ENCODE results near the gene COX6A2.

DNA sequence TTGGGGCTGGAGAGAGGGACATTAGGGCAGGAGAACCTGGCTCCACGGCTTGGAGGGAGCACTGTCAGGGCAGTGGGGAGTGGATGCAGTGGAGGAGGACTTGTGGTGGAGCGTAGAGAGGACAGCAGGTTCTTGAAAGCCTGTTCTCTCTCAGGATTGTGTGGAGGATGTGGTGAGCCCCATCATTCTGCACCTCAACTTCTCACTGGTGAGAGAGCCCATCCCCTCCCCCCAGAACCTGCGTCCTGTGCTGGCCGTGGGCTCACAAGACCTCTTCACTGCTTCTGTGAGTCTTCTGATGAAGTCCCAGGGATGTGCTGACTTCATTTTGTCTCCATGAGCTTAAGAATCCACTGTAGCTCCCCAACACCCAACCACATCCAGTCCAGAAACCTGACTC is 13.5 kb downstream of the COX6A2 start:
- TF ChIP-seq POLR2A (IDR thresholded peaks at IDR 0.05) = no peak
- TF ChIP-seq, protein P1, sequence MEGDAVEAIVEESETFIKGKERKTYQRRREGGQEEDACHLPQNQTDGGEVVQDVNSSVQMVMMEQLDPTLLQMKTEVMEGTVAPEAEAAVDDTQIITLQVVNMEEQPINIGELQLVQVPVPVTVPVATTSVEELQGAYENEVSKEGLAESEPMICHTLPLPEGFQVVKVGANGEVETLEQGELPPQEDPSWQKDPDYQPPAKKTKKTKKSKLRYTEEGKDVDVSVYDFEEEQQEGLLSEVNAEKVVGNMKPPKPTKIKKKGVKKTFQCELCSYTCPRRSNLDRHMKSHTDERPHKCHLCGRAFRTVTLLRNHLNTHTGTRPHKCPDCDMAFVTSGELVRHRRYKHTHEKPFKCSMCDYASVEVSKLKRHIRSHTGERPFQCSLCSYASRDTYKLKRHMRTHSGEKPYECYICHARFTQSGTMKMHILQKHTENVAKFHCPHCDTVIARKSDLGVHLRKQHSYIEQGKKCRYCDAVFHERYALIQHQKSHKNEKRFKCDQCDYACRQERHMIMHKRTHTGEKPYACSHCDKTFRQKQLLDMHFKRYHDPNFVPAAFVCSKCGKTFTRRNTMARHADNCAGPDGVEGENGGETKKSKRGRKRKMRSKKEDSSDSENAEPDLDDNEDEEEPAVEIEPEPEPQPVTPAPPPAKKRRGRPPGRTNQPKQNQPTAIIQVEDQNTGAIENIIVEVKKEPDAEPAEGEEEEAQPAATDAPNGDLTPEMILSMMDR (IDR thresholded peaks at IDR 0.05) = no peak

All from prostate gland (tissue), 2 donors.